ENCODE measurements around the gene PICALM.

GRCh38 chr11:85967457-85967856 lies 101.4 kb downstream of the PICALM start:
- no peak for TF ChIP-seq MAX (IDR thresholded peaks at IDR 0.05)
- TF ChIP-seq RAD21 (IDR thresholded peaks at IDR 0.05; ENCODE audit: low read depth): no peak
